Measurements from ENCODE around the gene DNHD1. TPM values are rescaled to one million over a fixed set of nuclear protein-coding genes. Genes with fewer than 3 reads are reported as not detected.

Gene DNHD1
- total and polyA plus RNA-seq, 2 experiments from 2014 or later: 7.3 to 7.9 TPM

GRCh38 chr11:6576471-6577373, 79.6 kb downstream of the DNHD1 start:
- Histone ChIP-seq H3K4me2 (peak overlapping the region; percentile 47), H4K20me1 (ENCODE audit: insufficient read depth, poor library complexity, severe bottlenecking) (no peaks in the 10 kb centered on the region), H3K9me3 (ENCODE audit: low read depth) (no peaks in the 10 kb centered on the region), H3K9me2 (replicated peaks; ENCODE audit: insufficient read depth) (no peaks in the 10 kb centered on the region), H2AFZ (no peak overlapping the region), H3K4me1 (ENCODE audit: insufficient read depth) (peaks cover 3% of the 10 kb centered on the region), H3K27ac (peak overlapping the region; percentile 91), H3K36me3 (replicated peaks; ENCODE audit: insufficient read depth, low read depth) (no peaks in the 10 kb centered on the region), H3K4me3 (no peak overlapping the region), H3K79me2 (no peaks in the 10 kb centered on the region), H3K27me3 (no peaks in the 10 kb centered on the region)
- DNase-seq (ENCODE audit: low spot score): peak; percentile 58
- TF ChIP-seq CTCF (IDR thresholded peaks at IDR 0.05; ENCODE audit: poor library complexity) (no peak), EZH2phosphoT487 (IDR thresholded peaks at IDR 0.05; ENCODE audit: low read depth, severe bottlenecking, unreplicated experiment) (no peak), EZH2 (IDR thresholded peaks at IDR 0.05; ENCODE audit: borderline replicate concordance) (no peak)
- 47% methylated on average over 6 of the region's 6 CpGs for WGBS (ENCODE audit: low lambda C conversion rate, missing lambda C conversion rate)

DNA sequence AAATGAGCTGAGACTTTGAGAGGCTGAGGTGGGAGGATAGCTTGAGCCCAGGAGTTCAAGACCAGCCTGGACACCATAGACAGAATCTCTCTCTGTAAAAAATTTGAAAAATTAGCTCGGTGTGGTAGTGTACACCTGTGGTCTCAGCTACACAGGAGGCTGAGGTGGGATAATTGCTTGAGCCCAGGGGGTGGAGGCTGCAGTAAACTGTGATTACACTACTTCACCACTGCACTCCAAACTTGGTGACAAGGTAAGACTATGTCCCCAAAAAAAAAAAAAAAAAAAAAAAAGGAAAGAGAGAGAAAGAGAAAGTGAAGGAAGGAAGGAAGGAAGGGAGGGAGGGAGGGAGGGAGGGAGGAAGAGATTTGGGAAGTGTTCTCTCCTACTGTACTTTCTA, 81.1 kb downstream of the DNHD1 start:
- H3K27ac ChIP-seq: peak overlapping the region; percentile 91
- peaks cover 3% of the 10 kb centered on the region for H3K4me1 ChIP-seq (ENCODE audit: insufficient read depth)
- WGBS (ENCODE audit: low lambda C conversion rate, missing lambda C conversion rate): 91% methylated on average over 1 of the region's 1 CpG
- H2AFZ ChIP-seq: no peak overlapping the region
- no peak overlapping the region for H3K4me3 ChIP-seq
- no peak for TF ChIP-seq CTCF (IDR thresholded peaks at IDR 0.05; ENCODE audit: poor library complexity)
- no peak for TF ChIP-seq EZH2 (IDR thresholded peaks at IDR 0.05; ENCODE audit: borderline replicate concordance)
- no peak for TF ChIP-seq EZH2phosphoT487 (IDR thresholded peaks at IDR 0.05; ENCODE audit: low read depth, severe bottlenecking, unreplicated experiment)
- H3K9me3 ChIP-seq (ENCODE audit: low read depth): no peaks in the 10 kb centered on the region
- no peaks in the 10 kb centered on the region for H3K36me3 ChIP-seq (replicated peaks; ENCODE audit: insufficient read depth, low read depth)
- no peaks in the 10 kb centered on the region for H3K9me2 ChIP-seq (replicated peaks; ENCODE audit: insufficient read depth)
- no peak overlapping the region for H3K4me2 ChIP-seq
- H3K27me3 ChIP-seq: no peaks in the 10 kb centered on the region
- H4K20me1 ChIP-seq (ENCODE audit: insufficient read depth, poor library complexity, severe bottlenecking): no peaks in the 10 kb centered on the region
- DNase-seq (ENCODE audit: low spot score): no peak
- H3K79me2 ChIP-seq: no peaks in the 10 kb centered on the region

GRCh38 chr11:6579681-6580080, 82.6 kb downstream of the DNHD1 start:
- no CpG with 5 or more reads among the region's 2 CpGs for WGBS (ENCODE audit: low lambda C conversion rate, missing lambda C conversion rate)
- H3K36me3 ChIP-seq (replicated peaks; ENCODE audit: insufficient read depth, low read depth): no peaks in the 10 kb centered on the region

More at GRCh38 chr11:6579681-6580080, 82.6 kb downstream of the DNHD1 start:
- no peak for DNase-seq (ENCODE audit: low spot score)
- Histone ChIP-seq H3K27me3 (no peaks in the 10 kb centered on the region), H3K4me3 (no peak overlapping the region), H2AFZ (no peak overlapping the region), H3K4me1 (ENCODE audit: insufficient read depth) (peaks cover 3% of the 10 kb centered on the region), H3K27ac (no peak overlapping the region), H3K79me2 (no peaks in the 10 kb centered on the region), H4K20me1 (ENCODE audit: insufficient read depth, poor library complexity, severe bottlenecking) (no peaks in the 10 kb centered on the region), H3K9me3 (ENCODE audit: low read depth) (peaks cover 10% of the 10 kb centered on the region), H3K4me2 (no peak overlapping the region), H3K9me2 (replicated peaks; ENCODE audit: insufficient read depth) (no peaks in the 10 kb centered on the region)
- no peak for TF ChIP-seq EZH2 (IDR thresholded peaks at IDR 0.05; ENCODE audit: borderline replicate concordance)
- TF ChIP-seq CTCF (IDR thresholded peaks at IDR 0.05; ENCODE audit: poor library complexity): no peak

Measured in hepatocyte (in vitro differentiated cells).